ENCODE measurements around the gene SPEM3.

The SPEM3 gene

GRCh38 chr17:7423679-7424078, 5.0 kb upstream of the SPEM3 start:
- DNase-seq, result no peak

- DNase-seq, result no peak
These were observed 3.3 kb upstream of the SPEM3 start, which contains the start of gene SPEM2 for GRCh38 chr17:7425316-7425715. Gene SPEM2, plus strand, starts transcription at chr17:7425616. Its CDS starts 73 bp downstream, at chr17:7425689.

DNA sequence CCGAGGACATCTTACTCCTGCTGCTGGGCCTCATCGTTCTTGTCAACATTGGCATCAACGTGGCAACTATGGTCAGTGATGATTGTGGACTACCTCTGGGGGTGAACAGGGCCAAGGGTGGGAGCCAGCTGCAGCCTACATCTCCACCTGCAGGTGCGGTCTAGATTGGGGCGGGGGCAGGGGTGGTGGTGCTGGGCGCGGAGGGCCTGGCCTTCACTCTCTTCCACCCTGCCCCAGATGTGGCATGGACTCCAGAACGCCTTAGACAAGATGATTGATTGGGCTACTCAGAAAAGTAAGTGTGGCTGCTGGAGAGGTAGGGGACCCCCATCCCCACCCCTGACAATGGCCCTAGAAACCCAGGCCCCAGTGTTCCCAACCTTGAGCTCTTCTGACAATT, 2.9 kb upstream of the SPEM3 start:
- DNase-seq, result no peak

DNA sequence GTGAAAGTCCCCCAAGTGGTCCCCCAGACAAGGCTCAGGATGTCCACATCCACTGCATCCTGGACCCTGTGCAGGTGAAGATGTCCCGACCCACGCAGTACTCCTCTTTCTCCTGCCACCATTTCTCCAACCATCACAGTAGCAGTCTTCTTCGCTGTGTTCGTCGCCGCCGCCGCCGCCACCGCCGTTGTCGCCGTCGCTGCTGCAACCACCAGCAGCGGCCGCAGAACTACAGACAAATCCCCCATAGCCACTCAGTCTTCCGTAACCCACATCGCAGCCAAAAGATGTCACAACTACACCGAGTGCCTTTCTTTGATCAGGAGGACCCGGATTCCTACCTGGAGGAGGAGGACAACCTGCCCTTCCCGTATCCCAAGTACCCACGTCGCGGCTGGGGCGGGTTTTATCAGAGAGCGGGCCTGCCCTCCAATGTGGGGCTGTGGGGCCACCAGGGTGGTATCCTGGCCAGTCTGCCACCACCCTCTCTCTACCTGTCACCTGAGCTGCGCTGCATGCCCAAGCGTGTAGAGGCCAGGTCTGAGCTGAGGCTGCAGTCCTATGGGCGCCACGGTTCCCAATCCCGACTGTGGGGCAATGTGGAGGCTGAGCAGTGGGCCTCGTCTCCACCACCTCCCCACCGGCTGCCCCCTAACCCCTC, 2.3 kb upstream of the SPEM3 start:
- DNase-seq, result no peak

GRCh38 chr17:7426896-7427489, 1.7 kb upstream of the SPEM3 start:
- DNase-seq, result no peak

DNA sequence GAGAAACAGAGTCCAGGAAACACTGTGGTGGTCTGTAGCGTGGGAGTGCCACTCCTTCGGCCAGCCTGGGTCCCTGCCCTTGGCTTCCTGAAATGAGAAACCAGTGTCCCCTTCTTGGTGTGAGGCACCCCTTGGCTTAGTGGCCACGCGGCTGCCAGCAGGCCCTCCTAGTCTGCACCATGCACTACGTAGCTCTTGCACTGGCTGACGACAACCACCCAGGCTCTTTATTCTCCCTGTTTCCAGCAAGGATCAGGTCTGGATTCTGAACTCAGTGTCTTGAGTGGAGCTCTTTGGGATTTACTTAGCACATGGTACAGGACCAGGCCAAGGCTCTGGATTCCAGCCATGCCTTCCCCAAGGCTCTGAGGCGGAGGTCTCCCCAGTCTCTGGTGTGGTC, 1.1 kb upstream of the SPEM3 start:
- DNase-seq, result no peak

DNA sequence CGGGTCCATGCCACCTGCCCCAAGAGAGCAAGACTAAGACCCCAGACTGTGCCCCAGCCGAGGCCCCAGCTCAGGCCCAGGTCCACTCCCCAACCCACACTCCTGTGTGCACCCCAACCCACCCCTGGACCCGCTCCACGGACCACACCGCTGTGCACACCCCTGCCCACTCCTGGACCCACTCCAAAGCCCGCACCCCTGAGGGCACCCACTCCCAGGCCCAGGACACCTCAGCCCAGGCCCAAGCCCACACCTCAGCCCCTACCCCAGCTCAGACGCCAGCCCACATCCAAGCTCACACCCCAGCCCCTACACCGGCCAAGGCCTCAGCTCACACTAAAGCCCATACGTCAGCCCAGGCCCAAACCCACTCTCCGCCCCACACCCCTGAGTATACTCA, 1.1 kb downstream of the SPEM3 start:
- no peak for DNase-seq

GRCh38 chr17:7431231-7431630, 2.6 kb downstream of the SPEM3 start:
- DNase-seq, result no peak

GRCh38 chr17:7432296-7432695, 3.6 kb downstream of the SPEM3 start:
- DNase-seq, result no peak

DNA sequence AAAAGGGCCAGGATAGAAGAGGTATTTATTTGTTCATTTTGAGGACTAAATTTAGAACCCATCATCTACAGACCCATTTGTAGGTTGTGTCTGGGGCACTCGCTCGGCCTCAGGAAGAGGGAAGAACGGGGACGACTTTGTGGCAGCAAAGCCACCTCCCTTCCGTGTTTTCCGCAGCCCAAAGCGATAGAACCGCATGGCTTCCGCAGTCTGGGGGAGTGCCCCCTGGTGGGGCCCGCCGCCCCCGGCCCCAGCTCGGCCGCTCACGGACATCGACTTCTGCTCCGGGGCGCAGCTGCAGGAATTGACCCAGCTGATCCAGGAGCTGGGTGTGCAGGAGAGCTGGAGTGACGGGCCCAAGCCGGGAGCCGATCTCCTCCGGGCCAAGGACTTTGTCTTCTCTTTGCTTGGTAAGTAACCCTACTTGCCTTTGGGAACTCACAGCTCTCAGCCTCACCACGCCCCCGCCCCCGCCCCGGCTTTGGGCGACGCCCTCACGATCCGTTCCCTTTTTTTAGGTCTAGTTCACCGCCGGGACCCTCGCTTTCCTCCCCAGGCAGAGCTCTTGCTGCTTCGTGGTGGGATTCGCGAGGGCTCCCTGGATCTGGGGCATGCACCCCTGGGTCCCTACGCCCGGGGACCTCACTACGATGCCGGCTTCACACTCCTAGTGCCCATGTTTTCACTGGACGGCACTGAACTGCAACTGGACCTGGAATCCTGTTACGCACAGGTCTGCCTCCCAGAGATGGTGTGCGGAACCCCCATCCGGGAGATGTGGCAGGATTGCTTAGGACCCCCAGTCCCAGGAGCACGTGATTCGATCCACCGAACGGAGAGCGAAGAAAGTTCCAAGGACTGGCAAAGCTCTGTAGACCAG, 7.3 kb downstream of the SPEM3 start:
- no peak for DNase-seq

GRCh38 chr17:7436556-7437368, 8.1 kb downstream of the SPEM3 start:
- DNase-seq, result no peak

DNA sequence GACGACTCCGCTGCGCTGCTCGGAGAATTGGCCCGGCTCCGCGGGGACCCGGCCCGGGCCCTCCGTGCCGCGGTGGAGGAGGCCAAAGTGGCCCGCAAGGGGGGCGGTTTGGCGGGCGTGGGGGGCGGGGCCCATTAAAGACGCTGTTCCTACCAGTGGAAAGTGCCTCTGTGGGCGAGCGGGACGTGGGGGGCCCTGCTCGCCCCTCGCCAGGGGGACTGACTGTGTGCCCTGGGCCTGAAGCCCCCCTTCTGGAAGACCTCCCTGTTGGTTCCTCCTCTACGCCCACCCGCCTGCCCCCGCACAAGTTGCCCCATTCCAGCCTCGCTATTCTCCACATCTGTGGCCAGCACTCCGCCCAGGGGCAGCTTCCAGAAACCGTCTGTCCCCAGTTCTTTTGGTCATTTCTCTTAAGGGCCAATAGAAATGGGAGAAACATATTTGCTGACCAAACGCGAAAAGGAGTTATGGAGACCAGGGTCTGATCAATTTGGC, 8.8 kb downstream of the SPEM3 start:
- no peak for DNase-seq

- DNase-seq, result no peak
These were observed 9.4 kb downstream of the SPEM3 start for GRCh38 chr17:7437950-7438614.

DNA sequence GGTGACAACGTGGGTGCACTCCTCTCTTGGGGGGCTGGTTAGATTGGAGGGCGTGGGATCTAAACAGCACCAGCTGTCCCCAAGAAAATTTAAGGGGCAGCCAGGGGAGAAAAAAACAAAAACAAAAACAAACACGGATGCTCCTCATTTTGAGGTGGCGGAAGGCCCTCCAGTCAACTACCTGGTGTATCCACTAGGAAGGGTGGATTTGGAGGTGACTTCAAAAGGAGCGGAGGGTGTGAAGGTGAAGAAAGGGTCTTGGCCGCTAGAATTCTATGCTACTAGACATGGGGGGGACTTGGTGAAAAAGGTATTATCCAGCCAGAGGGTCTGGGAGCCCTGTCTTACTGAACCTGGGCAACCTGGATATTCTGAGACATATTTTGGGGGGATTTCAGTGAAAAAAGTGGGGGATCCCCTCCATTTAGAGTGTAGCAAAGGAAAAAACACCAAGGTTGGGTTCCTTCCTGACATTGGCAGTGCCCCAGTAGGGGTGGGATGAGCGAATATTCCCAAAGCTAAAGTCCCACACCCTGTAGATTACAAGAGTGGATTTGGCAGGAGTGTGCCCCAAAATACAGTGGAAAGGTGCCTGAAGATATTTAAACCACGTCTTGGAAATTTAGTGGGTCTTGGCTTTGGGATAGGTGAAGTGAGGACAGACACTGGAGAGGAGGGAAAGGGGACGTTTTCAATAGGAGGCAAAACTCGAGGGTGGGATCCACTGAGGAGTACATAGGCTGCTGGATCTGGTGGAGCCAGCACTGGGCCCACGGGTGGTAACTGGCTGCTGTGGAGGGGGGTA, 10.2 kb downstream of the SPEM3 start:
- DNase-seq, result no peak

DNA sequence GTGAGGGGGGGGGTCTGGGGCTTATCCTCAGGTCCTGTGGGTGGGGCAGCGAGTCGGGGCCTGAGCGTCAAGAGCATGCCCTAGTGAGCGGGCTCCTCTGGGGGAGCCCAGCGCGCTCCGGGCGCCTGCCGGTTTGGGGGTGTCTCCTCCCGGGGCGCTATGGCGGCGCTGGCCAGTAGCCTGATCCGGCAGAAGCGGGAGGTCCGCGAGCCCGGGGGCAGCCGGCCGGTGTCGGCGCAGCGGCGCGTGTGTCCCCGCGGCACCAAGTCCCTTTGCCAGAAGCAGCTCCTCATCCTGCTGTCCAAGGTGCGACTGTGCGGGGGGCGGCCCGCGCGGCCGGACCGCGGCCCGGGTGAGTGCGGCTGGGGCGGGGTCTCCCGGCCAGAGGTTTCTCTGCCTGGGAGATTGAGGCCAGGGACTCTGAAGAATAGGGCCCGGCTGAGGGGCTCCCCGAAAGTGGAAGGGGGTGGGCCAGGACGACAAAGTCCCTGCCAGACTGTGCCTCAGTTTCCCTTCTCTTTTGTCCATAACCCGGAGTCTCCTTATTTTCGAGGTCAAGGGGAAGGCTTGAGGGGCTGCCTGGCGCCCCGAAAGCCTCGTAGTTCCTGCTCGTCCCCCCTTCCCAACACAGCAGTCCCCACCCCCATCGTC, 10.9 kb downstream of the SPEM3 start, which contains the start of gene FGF11:
TSS of gene FGF11 (plus strand) at position 51 of the 651 bp plus-strand sequence. CDS start at position 160, 109 bp downstream.
- no peak for DNase-seq

DNA sequence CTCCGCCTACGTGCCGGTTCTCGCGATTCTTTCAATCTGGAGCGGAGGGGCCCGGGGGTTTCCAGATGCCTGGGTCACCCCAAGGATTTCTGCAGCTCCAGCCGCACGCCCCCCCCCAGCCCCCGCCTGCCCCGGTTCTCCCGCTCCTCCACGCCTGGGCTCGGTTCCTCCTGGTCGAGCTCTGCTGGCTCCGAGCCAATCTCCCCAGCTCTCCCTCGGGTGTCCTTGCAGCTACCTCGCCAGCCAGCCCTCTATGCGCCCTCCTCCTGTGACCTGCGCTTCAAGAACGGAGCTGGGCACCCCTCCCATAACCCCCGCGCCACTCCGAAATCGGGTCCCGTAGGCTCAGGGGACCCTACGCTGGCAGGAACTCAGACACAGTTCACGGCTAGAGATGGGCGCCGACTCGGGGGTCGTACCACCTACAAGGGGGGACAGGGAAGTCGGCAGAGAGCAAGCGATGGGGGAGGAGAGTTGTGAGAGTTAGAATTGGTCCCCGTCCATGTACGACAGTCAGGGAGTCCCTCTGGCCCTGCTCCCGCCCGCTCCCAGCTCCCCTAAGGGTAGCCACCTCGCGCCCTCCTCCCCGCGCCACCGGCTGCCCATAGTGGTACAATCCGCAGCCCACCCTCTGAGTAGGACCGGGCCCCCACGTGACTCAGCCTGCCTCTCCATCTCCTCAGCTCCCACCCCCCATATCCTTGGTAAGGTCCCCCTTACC, 11.6 kb downstream of the SPEM3 start:
- DNase-seq, result no peak

- no peak for DNase-seq
These were observed 12.2 kb downstream of the SPEM3 start for GRCh38 chr17:7440834-7441195.

DNA sequence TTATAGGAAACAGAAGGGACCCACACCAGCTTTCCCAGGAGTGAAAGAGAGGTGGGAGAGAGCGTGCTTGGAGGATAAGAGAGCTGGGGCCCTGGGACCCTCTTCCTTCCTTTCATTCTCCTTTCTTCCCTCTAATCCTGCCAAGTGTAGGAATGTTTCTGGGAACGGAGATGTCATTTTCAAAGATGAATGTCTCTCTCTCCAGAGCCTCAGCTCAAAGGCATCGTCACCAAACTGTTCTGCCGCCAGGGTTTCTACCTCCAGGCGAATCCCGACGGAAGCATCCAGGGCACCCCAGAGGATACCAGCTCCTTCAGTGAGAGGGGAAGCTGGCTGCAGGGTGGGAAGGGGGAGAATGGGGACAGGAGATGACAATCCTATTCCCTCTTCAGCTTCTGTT, 12.6 kb downstream of the SPEM3 start:
- no peak for DNase-seq

- DNase-seq, result no peak
These were observed 13.5 kb downstream of the SPEM3 start for GRCh38 chr17:7442142-7442541.

Measured in NCI-H2081 treated with DMSO at 0.1 percent for 48 hours (cell line).